Limb (tissue), 2 donors: Measurements from ENCODE around the gene NANOS3.
"Not testable (repeated sequence)": the region's sequence is repeated elsewhere in the genome, so short reads cannot be mapped to it uniquely, and the experiment has no call there.

ENCODE experiments used
- DNase-seq, 2 donors: peaks; one replicate each; pipeline ENCODE4 v3.0.0-alpha.2; 2016; ENCODE audit errors: extremely low spot score in 2 of 2

NANOS3 gene

GRCh38 chr19:13843104-13843921 lies 33.6 kb upstream of the NANOS3 start:
- DNase-seq = peak in 1 of 2 donors; percentile 73

GRCh38 chr19:13844130-13844631 lies 32.8 kb upstream of the NANOS3 start:
- peak in 1 of 2 donors; percentile 64 for DNase-seq

GRCh38 chr19:13846557-13847406 lies 30.2 kb upstream of the NANOS3 start:
- DNase-seq = peak; percentile 95 to 97

GRCh38 chr19:13847407-13848339 lies 29.3 kb upstream of the NANOS3 start:
- DNase-seq = peak; percentile 96 to 97

GRCh38 chr19:13848340-13848677 lies 28.6 kb upstream of the NANOS3 start:
- DNase-seq = no peak

- no peak for DNase-seq
These were observed 27.9 kb upstream of the NANOS3 start for GRCh38 chr19:13848798-13849676.

- peak; percentile 82 to 93 for DNase-seq
These were observed 26.7 kb upstream of the NANOS3 start for GRCh38 chr19:13849991-13850909.

- DNase-seq = peak; percentile 78 to 87
These were observed 25.8 kb upstream of the NANOS3 start for GRCh38 chr19:13850910-13851733.

GRCh38 chr19:13851734-13852114 lies 25.2 kb upstream of the NANOS3 start:
- not testable (repeated sequence) for DNase-seq

GRCh38 chr19:13852171-13852707 lies 24.7 kb upstream of the NANOS3 start:
- not testable (repeated sequence) for DNase-seq

GRCh38 chr19:13856497-13856896 lies 20.4 kb upstream of the NANOS3 start:
- DNase-seq = no peak

GRCh38 chr19:13859361-13859880 lies 17.5 kb upstream of the NANOS3 start:
- no peak for DNase-seq

GRCh38 chr19:13860679-13861391 lies 16.1 kb upstream of the NANOS3 start:
- no peak for DNase-seq

- DNase-seq = peak in 1 of 2 donors; percentile 8
These were observed 15.6 kb upstream of the NANOS3 start for GRCh38 chr19:13861392-13861713.

GRCh38 chr19:13861714-13862531 lies 15.0 kb upstream of the NANOS3 start:
- peak; percentile 91 to 97 for DNase-seq

GRCh38 chr19:13864046-13864666 lies 12.8 kb upstream of the NANOS3 start:
- no peak for DNase-seq
